Loucy (cell line): ENCODE measurements around the gene FXYD2.
"Not testable (repeated sequence)": the region's sequence is repeated elsewhere in the genome, so short reads cannot be mapped to it uniquely, and the experiment has no call there.

ENCODE experiments used
- H2AFZ ChIP-seq: fragments of 200-600 bp; sonication (generic); 2 replicates; pipeline ENCODE4 v1.6.0; 2016; ENCODE audit warnings: antibody characterized with exemption, mild to moderate bottlenecking, low read length, moderate library complexity
- H3F3A ChIP-seq: fragments of 200-600 bp; 2 replicates; pipeline ENCODE4 v1.6.0; 2016; ENCODE audit warnings: antibody characterized with exemption, low read depth, mild to moderate bottlenecking
- H3K27me3 ChIP-seq: fragments of 200-600 bp; sonication (generic); 2 replicates; pipeline ENCODE4 v1.6.1; 2014; ENCODE audit warnings: low read length, mild to moderate bottlenecking; ENCODE audit not compliant: insufficient read depth, poor library complexity, severe bottlenecking
- H3K36me3 ChIP-seq: fragments of 200-600 bp; sonication (generic); 2 replicates; pipeline ENCODE4 v1.6.1; 2016; ENCODE audit warnings: low read length; ENCODE audit not compliant: insufficient read depth
- H3K4me1 ChIP-seq: fragments of 200-600 bp; sonication (generic); 2 replicates; pipeline ENCODE4 v1.5.1; 2014; ENCODE audit warnings: low read length, mild to moderate bottlenecking; ENCODE audit not compliant: insufficient read depth, poor library complexity, severe bottlenecking
- H3K4me2 ChIP-seq: fragments of 200-600 bp; sonication (generic); 2 replicates; pipeline ENCODE4 v1.6.0; 2014; ENCODE audit warnings: antibody characterized with exemption, low read length, low read depth, mild to moderate bottlenecking; ENCODE audit not compliant: poor library complexity, severe bottlenecking
- H3K4me3 ChIP-seq: fragments of 200-600 bp; sonication (generic); 2 replicates; pipeline ENCODE4 v1.5.1; 2014; ENCODE audit warnings: low read length, mild to moderate bottlenecking, mixed read lengths; ENCODE audit not compliant: poor library complexity, severe bottlenecking
- H3K79me2 ChIP-seq: fragments of 200-600 bp; sonication (generic); 2 replicates; pipeline ENCODE4 v1.6.1; 2014; ENCODE audit warnings: low read length; ENCODE audit not compliant: insufficient read depth
- H3K9ac ChIP-seq: fragments of 200-600 bp; sonication (generic); 2 replicates; pipeline ENCODE4 v1.6.0; 2014; ENCODE audit warnings: mild to moderate bottlenecking, low read depth, low read length, moderate library complexity; ENCODE audit not compliant: poor library complexity, severe bottlenecking
- H3K9me2 ChIP-seq: fragments of 200-600 bp; sonication (generic); replicated peaks from 2 replicates; pipeline ENCODE4 v1.6.1; 2016; ENCODE audit warnings: low read depth, low read length, mixed read lengths
- H3K9me3 ChIP-seq: fragments of 200-600 bp; sonication (generic); 2 replicates; pipeline ENCODE4 v1.6.1; 2014; ENCODE audit warnings: mild to moderate bottlenecking, antibody characterized with exemption, low read length, low read depth; ENCODE audit not compliant: insufficient read depth
- H4K20me1 ChIP-seq: fragments of 200-600 bp; sonication (generic); 2 replicates; pipeline ENCODE4 v1.6.0; 2014; ENCODE audit warnings: antibody characterized with exemption, low read length, mild to moderate bottlenecking; ENCODE audit not compliant: insufficient read depth, poor library complexity, severe bottlenecking
- CTCF ChIP-seq: fragments of 200-600 bp; sonication (generic); conservative IDR thresholded peaks from 2 replicates; pipeline ENCODE4 v1.5.1; 2014; ENCODE audit warnings: mild to moderate bottlenecking, antibody characterized with exemption, low read length
- EZH2phosphoT487 ChIP-seq: fragments of 200-600 bp; IDR thresholded peaks from 2 replicates; pipeline ENCODE4 v1.6.1; 2018; ENCODE audit warnings: antibody characterized with exemption, mild to moderate bottlenecking, moderate library complexity, borderline replicate concordance

Gene FXYD2

GRCh38 chr11:117868088-117868487, 43.5 kb upstream of the FXYD2 start:
- TF ChIP-seq CTCF (no peak), EZH2phosphoT487 (no peak)
- H3F3A ChIP-seq, result no peaks in the 10 kb centered on the region
- no peaks in the 10 kb centered on the region for H3K9me2 ChIP-seq
- H3K4me1 ChIP-seq, result peaks cover 13% of the 10 kb centered on the region
- H3K4me3 ChIP-seq, result no peak overlapping the region
- no peaks in the 10 kb centered on the region for H3K36me3 ChIP-seq
- no peak overlapping the region for H3K9ac ChIP-seq
- no peaks in the 10 kb centered on the region; the same call in 1 of the 2 replicates for H3K79me2 ChIP-seq
- H3K27me3 ChIP-seq, result no peaks in the 10 kb centered on the region
- no peaks in the 10 kb centered on the region for H3K9me3 ChIP-seq
- H3K4me2 ChIP-seq, result no peak overlapping the region
- no peak overlapping the region for H2AFZ ChIP-seq
- H4K20me1 ChIP-seq, result no peaks in the 10 kb centered on the region

DNA sequence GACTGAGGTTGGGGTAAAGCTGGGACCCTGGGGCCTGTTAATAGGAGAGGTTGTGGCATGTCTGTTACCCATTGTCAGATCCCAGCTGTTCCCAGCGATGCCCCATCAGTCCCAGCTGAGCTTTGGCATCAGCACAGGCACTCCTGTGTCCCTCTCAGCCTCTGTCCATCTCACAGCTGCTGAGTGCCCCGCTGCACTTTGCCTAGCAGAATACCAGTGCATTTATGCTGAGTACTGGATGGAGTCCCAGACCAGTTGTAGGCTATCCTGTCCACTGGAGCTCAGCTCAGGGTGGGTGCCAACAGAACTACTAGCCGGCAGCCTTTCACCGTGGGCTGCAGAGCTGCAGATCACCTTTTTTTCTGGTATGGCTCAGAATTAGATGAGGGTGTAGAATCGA, 42.0 kb upstream of the FXYD2 start:
- Histone ChIP-seq H3K4me2 (no peak overlapping the region), H3K4me1 (peaks cover 20% of the 10 kb centered on the region), H3K27me3 (no peaks in the 10 kb centered on the region), H3K4me3 (no peak overlapping the region), H4K20me1 (no peaks in the 10 kb centered on the region), H3F3A (no peaks in the 10 kb centered on the region), H3K9ac (no peak overlapping the region), H3K9me3 (no peaks in the 10 kb centered on the region), H3K36me3 (no peaks in the 10 kb centered on the region), H3K79me2 (no peaks in the 10 kb centered on the region; the same call in 1 of the 2 replicates), H3K9me2 (no peaks in the 10 kb centered on the region), H2AFZ (no peak overlapping the region)
- TF ChIP-seq CTCF, result no peak
- no peak for TF ChIP-seq EZH2phosphoT487

- H3K27me3 ChIP-seq, H3K9ac ChIP-seq, H3F3A ChIP-seq, H3K4me3 ChIP-seq, H4K20me1 ChIP-seq, H3K36me3 ChIP-seq, H3K4me2 ChIP-seq, H2AFZ ChIP-seq, H3K9me3 ChIP-seq, H3K79me2 ChIP-seq, H3K9me2 ChIP-seq: not testable (repeated sequence)
- H3K4me1 ChIP-seq, result peaks cover 27% of the 10 kb centered on the region
These were observed 41.0 kb upstream of the FXYD2 start for GRCh38 chr11:117865546-117865945.

- no peaks in the 10 kb centered on the region for H3K9me2 ChIP-seq
- no peaks in the 10 kb centered on the region for H3F3A ChIP-seq
- H3K4me3 ChIP-seq, result no peak overlapping the region
- H3K4me2 ChIP-seq, result no peak overlapping the region
- H3K9me3 ChIP-seq, result no peaks in the 10 kb centered on the region
- no peak overlapping the region for H2AFZ ChIP-seq
- no peaks in the 10 kb centered on the region for H4K20me1 ChIP-seq
- no peaks in the 10 kb centered on the region for H3K79me2 ChIP-seq
- H3K36me3 ChIP-seq, result no peaks in the 10 kb centered on the region
- no peaks in the 10 kb centered on the region for H3K27me3 ChIP-seq
- TF ChIP-seq CTCF, result no peak
- TF ChIP-seq EZH2phosphoT487, result no peak
- no peak overlapping the region for H3K9ac ChIP-seq
- H3K4me1 ChIP-seq, result peaks cover 20% of the 10 kb centered on the region
These were observed 38.8 kb upstream of the FXYD2 start for GRCh38 chr11:117863383-117863782.
